HG02571 (cell line): ENCODE results near the gene TMTC1.

ENCODE experiments used
- ATAC-seq: cut with Tn5 transposase; IDR thresholded peaks from one replicate; pipeline ENCODE4 v1.9.1; 2021; ENCODE audit warnings: mild to moderate bottlenecking, moderate library complexity; ENCODE audit not compliant: unreplicated experiment

TMTC1 gene

DNA sequence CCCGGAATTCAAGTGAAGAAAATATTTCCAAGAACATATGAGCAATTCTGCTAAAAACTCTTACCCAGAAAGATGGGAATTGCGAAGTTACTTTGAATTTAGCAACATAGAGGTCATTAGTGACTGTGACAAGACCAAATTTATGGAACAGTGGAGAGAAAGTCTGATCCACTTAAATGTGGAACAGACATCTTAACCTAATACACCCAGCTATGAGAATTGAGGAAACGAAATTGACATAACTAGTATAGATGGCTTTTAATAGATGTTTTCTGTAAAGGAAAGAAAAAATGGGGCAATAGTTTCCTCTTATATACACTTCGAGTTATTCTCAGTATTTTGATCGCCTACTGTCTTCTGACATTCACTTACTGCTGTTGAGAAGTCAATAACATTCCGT is 290.9 kb downstream of the TMTC1 start:
- ATAC-seq = no peak

DNA sequence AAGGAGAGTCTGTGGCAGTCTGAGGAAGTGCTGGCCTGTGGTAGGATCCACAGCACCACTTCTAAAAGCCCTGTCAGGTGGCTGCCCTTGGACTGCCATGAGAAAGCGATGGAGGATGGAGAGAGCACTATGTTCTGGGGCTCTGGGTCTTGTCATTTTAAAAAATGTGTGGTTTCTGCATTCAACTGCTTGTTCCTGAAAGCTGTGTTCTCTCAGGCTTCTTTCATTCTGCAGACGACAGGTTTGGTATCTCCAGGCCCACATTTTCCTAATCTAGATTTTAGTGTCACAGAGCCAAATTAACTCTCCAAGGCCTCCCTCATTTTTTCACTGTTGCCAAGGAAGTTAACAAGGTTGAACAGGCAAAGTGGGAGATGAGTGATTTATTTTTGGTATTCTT is 296.8 kb downstream of the TMTC1 start:
- ATAC-seq = no peak

DNA sequence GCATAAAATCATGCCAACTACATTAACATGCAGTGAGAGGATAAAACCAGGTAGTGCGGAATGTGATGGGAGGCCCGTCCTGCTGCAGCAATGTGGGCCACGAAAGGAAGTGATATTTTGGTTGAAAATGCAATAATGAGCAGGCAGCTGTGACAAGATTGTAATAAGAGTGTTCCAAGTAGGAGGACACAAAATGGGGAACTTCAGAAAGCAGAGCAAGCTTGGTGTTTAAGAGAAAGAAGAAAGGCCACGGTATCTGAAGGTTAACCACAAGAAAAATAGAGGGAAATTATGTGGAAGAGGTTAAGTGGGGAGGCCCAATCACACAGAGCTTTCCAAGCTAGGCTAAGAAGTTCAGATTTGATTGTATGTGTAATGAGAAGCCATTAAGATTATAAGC is 320.5 kb downstream of the TMTC1 start:
- ATAC-seq = no peak

DNA sequence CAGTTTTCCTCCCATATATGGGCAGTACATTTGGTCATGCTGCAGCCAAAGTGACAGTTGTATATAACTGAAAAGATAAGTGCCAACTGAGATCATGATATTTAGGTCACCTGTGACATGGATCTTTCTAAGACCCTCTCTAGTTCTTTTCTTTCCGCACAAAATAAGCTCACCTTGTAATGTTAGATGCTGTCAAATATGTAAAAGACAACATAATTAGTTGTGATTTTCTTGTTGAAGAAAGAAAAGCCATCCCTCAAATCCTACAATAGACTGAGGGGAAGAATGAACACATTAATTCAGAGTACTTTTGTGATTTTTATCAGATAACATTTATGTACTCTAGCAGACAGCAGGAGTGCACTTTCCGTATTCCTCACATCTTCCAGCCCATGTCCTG is 323.7 kb downstream of the TMTC1 start:
- no peak for ATAC-seq

DNA sequence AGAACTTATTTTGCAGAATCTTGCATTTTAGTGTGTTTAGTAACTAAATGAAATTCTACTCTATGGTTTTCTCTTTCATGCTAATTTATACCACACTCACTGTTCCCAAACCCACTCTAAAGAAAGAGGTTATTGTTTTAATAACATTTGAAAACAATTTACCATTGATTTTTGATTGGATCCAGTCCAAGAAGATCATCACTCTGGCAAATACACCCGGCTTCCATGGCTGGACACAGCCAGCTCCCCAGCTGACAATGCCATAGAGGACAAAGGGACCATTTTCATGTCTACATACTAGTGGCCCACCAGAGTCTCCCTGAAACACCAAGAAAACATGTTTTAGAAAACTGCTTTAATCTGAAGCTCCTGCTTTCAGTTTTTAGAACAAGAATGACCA is 328.7 kb downstream of the TMTC1 start:
- no peak for ATAC-seq

DNA sequence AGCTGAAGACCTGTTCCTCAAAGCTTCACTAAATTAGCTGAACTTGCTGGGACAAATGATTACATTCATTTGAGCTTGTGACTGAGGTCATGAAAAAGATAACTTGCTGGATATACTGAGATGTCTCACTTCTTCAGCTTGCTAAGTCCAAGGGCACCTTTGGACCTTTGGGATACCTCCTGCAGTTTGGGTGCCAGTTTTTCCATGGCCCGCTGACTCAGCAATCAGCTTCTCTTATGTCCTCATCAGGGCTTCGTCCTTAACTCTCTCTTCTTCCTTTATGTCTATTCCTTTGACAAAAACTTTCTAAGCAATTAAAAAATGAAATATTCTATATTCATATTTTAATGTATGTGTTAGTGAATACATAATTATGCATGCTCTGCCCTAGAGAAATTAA is 331.9 kb downstream of the TMTC1 start:
- no peak for ATAC-seq
